CD14-positive monocyte (primary cell): ENCODE results near the gene BCR. TPM values are rescaled to one million over a fixed set of nuclear protein-coding genes. Genes with fewer than 3 reads are reported as not detected.

Source experiments
- DNase-seq, 3 donors: peaks; one replicate each; pipeline ENCODE4 v3.0.0-alpha.2; 2011 to 2022
- H2AFZ ChIP-seq: 2 replicates; pipeline ENCODE4 v1.6.0; 2012; ENCODE audit warnings: mild to moderate bottlenecking, low read depth, low read length, inconsistent platforms; ENCODE audit not compliant: insufficient read depth, poor library complexity, severe bottlenecking
- H3K27ac ChIP-seq, 2 donors: 1 replicate in 1 of 2; 2 replicates in 1 of 2; pipeline ENCODE4 v1.5.1; 2012 to 2013; ENCODE audit warnings: low read length in 2 of 2, control low read depth in 1 of 2, inconsistent platforms in 1 of 2, low read depth in 1 of 2, mild to moderate bottlenecking in 1 of 2
- H3K27me3 ChIP-seq, 2 donors: one replicate each; pipeline versions ENCODE4 v1.6.0 to v1.6.1; 2011 to 2013; ENCODE audit warnings: low read length in 2 of 2; ENCODE audit not compliant: control insufficient read depth in 2 of 2, insufficient read depth in 2 of 2
- H3K36me3 ChIP-seq, 2 donors: replicated peaks in 1 of 2; 1 replicate in 1 of 2; 2 replicates in 1 of 2; pipeline versions ENCODE4 v1.5.1 to v1.6.1; 2012 to 2013; ENCODE audit warnings: low read length in 2 of 2, control low read depth in 1 of 2, inconsistent platforms in 1 of 2, mild to moderate bottlenecking in 1 of 2; ENCODE audit not compliant: insufficient read depth in 2 of 2, control insufficient read depth in 1 of 2
- H3K4me1 ChIP-seq, 2 donors: 1 replicate in 1 of 2; 2 replicates in 1 of 2; pipeline versions ENCODE4 v1.5.1 to v1.6.1; 2012 to 2013; ENCODE audit warnings: low read length in 2 of 2, control low read depth in 1 of 2, inconsistent platforms in 1 of 2, mild to moderate bottlenecking in 1 of 2, moderate library complexity in 1 of 2; ENCODE audit not compliant: insufficient read depth in 2 of 2, control insufficient read depth in 1 of 2
- H3K4me2 ChIP-seq: replicated peaks from 2 replicates; pipeline ENCODE3; 2012; ENCODE audit warnings: low read length, moderate library complexity, mild to moderate bottlenecking; ENCODE audit not compliant: poor library complexity, severe bottlenecking; ENCODE audit errors: extremely low read depth
- H3K4me3 ChIP-seq, 3 experiments: fragments of 200-600 bp in 1 of 3; sonication (generic) in 1 of 3; replicated peaks in 1 of 3; 1 replicate in 2 of 3; 2 replicates in 1 of 3; pipeline ENCODE4 v1.5.1; 2011 to 2013; ENCODE audit warnings: low read length in 3 of 3, mild to moderate bottlenecking in 3 of 3, control low read depth in 2 of 3, low read depth in 2 of 3, inconsistent platforms in 1 of 3, moderate library complexity in 1 of 3
- H3K79me2 ChIP-seq: 2 replicates; pipeline ENCODE4 v1.6.0; 2012; ENCODE audit warnings: mild to moderate bottlenecking, control low read depth, inconsistent platforms, low read length, moderate library complexity; ENCODE audit not compliant: insufficient read depth
- H3K9ac ChIP-seq: 2 replicates; pipeline ENCODE4 v1.6.0; 2017; ENCODE audit warnings: low read length, mild to moderate bottlenecking; ENCODE audit not compliant: insufficient read depth, poor library complexity, severe bottlenecking
- H3K9me3 ChIP-seq, 2 donors: replicated peaks in 1 of 2; 1 replicate in 1 of 2; 2 replicates in 1 of 2; pipeline versions ENCODE4 v1.5.1 to v1.6.1; 2012 to 2013; ENCODE audit warnings: low read length in 2 of 2, control low read depth in 1 of 2; ENCODE audit not compliant: control insufficient read depth in 1 of 2, insufficient read depth in 1 of 2
- H4K20me1 ChIP-seq: 2 replicates; pipeline ENCODE4 v1.6.0; 2012; ENCODE audit warnings: mild to moderate bottlenecking, low read length, control low read depth, moderate library complexity; ENCODE audit not compliant: insufficient read depth
- H3K27ac Mint-ChIP-seq, 7 donors: one replicate each; pipeline ENCODE4 v1.8.0; 2020; ENCODE audit warnings: mild to moderate bottlenecking in 7 of 7, mixed read lengths in 7 of 7, moderate library complexity in 6 of 7, inconsistent platforms in 2 of 7
- H3K27me3 Mint-ChIP-seq, 3 donors: one replicate each; pipeline ENCODE4 v1.8.0; 2021 to 2022; ENCODE audit warnings: low read depth in 3 of 3, mild to moderate bottlenecking in 3 of 3, mixed read lengths in 3 of 3, moderate library complexity in 3 of 3, inconsistent platforms in 1 of 3
- H3K36me3 Mint-ChIP-seq, 2 donors: one replicate each; pipeline ENCODE4 v1.8.0; 2020; ENCODE audit warnings: mixed read lengths in 2 of 2, inconsistent platforms in 1 of 2, mild to moderate bottlenecking in 1 of 2
- H3K4me1 Mint-ChIP-seq: one replicate; pipeline ENCODE4 v1.8.0; 2020; ENCODE audit warnings: mild to moderate bottlenecking, mixed read lengths
- H3K4me3 Mint-ChIP-seq, 2 donors: one replicate each; pipeline ENCODE4 v1.8.0; 2020; ENCODE audit warnings: mild to moderate bottlenecking in 2 of 2, mixed read lengths in 2 of 2, moderate library complexity in 1 of 2
- H3K9me3 Mint-ChIP-seq, 7 donors: one replicate each; pipeline ENCODE4 v1.8.0; 2020 to 2022; ENCODE audit warnings: mixed read lengths in 7 of 7, mild to moderate bottlenecking in 6 of 7, moderate library complexity in 6 of 7, inconsistent platforms in 2 of 7
- CTCF ChIP-seq: fragments of 200-600 bp; IDR thresholded peaks from one replicate; pipeline ENCODE4 v1.8.0; 2022; ENCODE audit warnings: antibody characterized with exemption, mild to moderate bottlenecking
- WGBS: methylation state at CpG from one replicate; pipeline ENCODE4 v1.1.5; 2013; ENCODE audit warnings: missing lambda C conversion rate; ENCODE audit not compliant: insufficient coverage; 5-methylcytosine and 5-hydroxymethylcytosine counted together
- intact Hi-C, 2 donors: fragments of 100-400 bp; cut with micrococcal nuclease; formaldehyde crosslinking; loops; one replicate each; pipeline versions ENCODE4 v1.15.0 to v1.15.1; 2023
- polyA plus RNA-seq, 3 donors: library from polyadenylated mRNA; depleted of rRNA in 1 of 3; unstranded in 2 of 3; stranded (reverse) in 1 of 3; fragments of 300-500 nt in 2 of 3; fragments of >200 nt in 1 of 3; fragmentation: Illumina TruSeq in 2 of 3; gene quantifications; 1 replicate in 2 of 3; 2 replicates in 1 of 3; pipeline ENCODE4 v1.2.3, GENCODE V29; 2012 to 2021

BCR gene
- polyA plus RNA-seq, 3 donors: 0.97 to 20.9 (median 0.97) TPM

GRCh38 chr22:23161574-23161973 lies 18.7 kb upstream of the BCR start:
- Histone ChIP-seq H3K36me3 (no peaks in the 10 kb centered on the region), H3K27ac (no peak overlapping the region), H3K4me2 (no peak overlapping the region), H3K4me1 (peaks cover 18 to 20% of the 10 kb centered on the region in 2 donors), H2AFZ (no peak overlapping the region), H4K20me1 (no peaks in the 10 kb centered on the region), H3K9me3 (no peaks in the 10 kb centered on the region), H3K79me2 (no peaks in the 10 kb centered on the region), H3K27me3 (no peaks in the 10 kb centered on the region), H3K9ac (no peak overlapping the region), H3K4me3 (no peak overlapping the region)
- peak overlapping the region in 1 of 7 donors; percentile 41 for H3K27ac Mint-ChIP-seq
- no peaks in the 10 kb centered on the region for H3K36me3 Mint-ChIP-seq
- 98% methylated on average over 13 of the region's 13 CpGs for WGBS
- intact Hi-C loops: no loop called here
- H3K4me3 Mint-ChIP-seq: no peak overlapping the region
- no peak for TF ChIP-seq CTCF
- H3K9me3 Mint-ChIP-seq: peaks cover 0 to 4% (median 2%) of the 10 kb centered on the region in 7 donors
- DNase-seq: no peak
- peaks cover 0 to 7% (median 0%) of the 10 kb centered on the region in 3 donors for H3K27me3 Mint-ChIP-seq
- peaks cover 17% of the 10 kb centered on the region for H3K4me1 Mint-ChIP-seq

- H3K4me3 ChIP-seq: no peak overlapping the region
- H3K9ac ChIP-seq: no peak overlapping the region
- WGBS: 92% methylated on average over 6 of the region's 8 CpGs
- no peaks in the 10 kb centered on the region for H3K9me3 ChIP-seq
- H4K20me1 ChIP-seq: no peaks in the 10 kb centered on the region
- intact Hi-C loops: no loop called here
- peaks cover 8 to 9% of the 10 kb centered on the region in 2 donors for H3K4me1 ChIP-seq
- H3K36me3 ChIP-seq: no peaks in the 10 kb centered on the region
- Mint-ChIP-seq H3K36me3 (no peaks in the 10 kb centered on the region), H3K27me3 (peaks cover 2 to 5% (median 2%) of the 10 kb centered on the region in 3 donors), H3K9me3 (peaks cover 0 to 4% (median 2%) of the 10 kb centered on the region in 7 donors), H3K4me1 (peaks cover 9% of the 10 kb centered on the region), H3K27ac (no peak overlapping the region), H3K4me3 (no peak overlapping the region)
- H3K79me2 ChIP-seq: no peaks in the 10 kb centered on the region
- H3K27me3 ChIP-seq: no peaks in the 10 kb centered on the region
- H3K27ac ChIP-seq: no peak overlapping the region
- TF ChIP-seq CTCF: no peak
- H2AFZ ChIP-seq: no peak overlapping the region
- no peak overlapping the region for H3K4me2 ChIP-seq
- DNase-seq: no peak
Measured at GRCh38 chr22:23163665-23164064, 16.6 kb upstream of the BCR start.
